Naive thymus-derived CD4-positive, alpha-beta T cell (primary cell): ENCODE data around the gene GMCL1. TPM values are rescaled to one million over a fixed set of nuclear protein-coding genes. Genes with fewer than 3 reads are reported as not detected.

Source experiments
- ATAC-seq: fragments of 150-1000 bp; cut with Tn5 transposase; 2 replicates; pipeline ENCODE4 v1.10.0; 2021; ENCODE audit warnings: mild to moderate bottlenecking, moderate library complexity
- CTCF ChIA-PET: fragments of 350-600 bp; sonication (Branson Sonifier 250); formaldehyde crosslinking; loops from one replicate; lab custom pipeline; 2021; ENCODE audit warnings: antibody characterized with exemption; lab: Charles Lee
- POLR2A ChIA-PET: fragments of 350-600 bp; sonication (Branson Sonifier 250); formaldehyde crosslinking; loops from one replicate; lab custom pipeline; 2021; ENCODE audit warnings: antibody characterized with exemption, inconsistent platforms; lab: Charles Lee
- DNase-seq, 9 donors: peaks; one replicate each; pipeline versions ENCODE4 v3.0.0 to v3.0.0-alpha.2; 2020 to 2022; ENCODE audit warnings: mixed read lengths in 1 of 9
- H3K27ac ChIP-seq: one replicate; pipeline ENCODE4 v1.7.0; 2013; ENCODE audit warnings: mild to moderate bottlenecking, low read depth, low read length, moderate library complexity
- H3K27me3 ChIP-seq, 2 donors: one replicate each; pipeline ENCODE4 v1.7.0; 2013; ENCODE audit warnings: low read length in 2 of 2, mild to moderate bottlenecking in 2 of 2, moderate library complexity in 2 of 2; ENCODE audit not compliant: control insufficient read depth in 2 of 2, insufficient read depth in 2 of 2
- H3K36me3 ChIP-seq, 3 experiments: 1 replicate in 2 of 3; 2 replicates in 1 of 3; pipeline ENCODE4 v1.7.0; 2013; ENCODE audit warnings: low read length in 3 of 3, mild to moderate bottlenecking in 3 of 3, moderate library complexity in 1 of 3; ENCODE audit not compliant: insufficient read depth in 3 of 3, control insufficient read depth in 2 of 3
- H3K4me1 ChIP-seq, 2 donors: one replicate each; pipeline ENCODE4 v1.7.0; 2013; ENCODE audit warnings: low read length in 2 of 2, mild to moderate bottlenecking in 2 of 2, moderate library complexity in 1 of 2; ENCODE audit not compliant: control insufficient read depth in 2 of 2, insufficient read depth in 2 of 2
- H3K4me3 ChIP-seq: 2 replicates; pipeline ENCODE4 v1.7.0; 2013; ENCODE audit warnings: mild to moderate bottlenecking, low read length
- H3K9me3 ChIP-seq, 3 experiments: 1 replicate in 2 of 3; 2 replicates in 1 of 3; pipeline ENCODE4 v1.7.0; 2013; ENCODE audit warnings: low read length in 3 of 3; ENCODE audit not compliant: control insufficient read depth in 2 of 3
- H3K27ac Mint-ChIP-seq, 9 donors: one replicate each; pipeline ENCODE4 v1.8.0; 2020 to 2022; ENCODE audit warnings: mixed read lengths in 9 of 9, mild to moderate bottlenecking in 8 of 9, moderate library complexity in 5 of 9, inconsistent platforms in 2 of 9
- H3K27me3 Mint-ChIP-seq, 5 donors: one replicate each; pipeline ENCODE4 v1.8.0; 2021 to 2022; ENCODE audit warnings: mixed read lengths in 5 of 5, mild to moderate bottlenecking in 1 of 5
- H3K36me3 Mint-ChIP-seq, 5 donors: one replicate each; pipeline ENCODE4 v1.8.0; 2020 to 2022; ENCODE audit warnings: mixed read lengths in 5 of 5, mild to moderate bottlenecking in 3 of 5, inconsistent platforms in 1 of 5
- H3K4me1 Mint-ChIP-seq, 7 donors: one replicate each; pipeline ENCODE4 v1.8.0; 2020 to 2022; ENCODE audit warnings: mixed read lengths in 7 of 7, mild to moderate bottlenecking in 3 of 7, inconsistent platforms in 1 of 7
- H3K4me3 Mint-ChIP-seq, 10 donors: one replicate each; pipeline ENCODE4 v1.8.0; 2020 to 2022; ENCODE audit warnings: mild to moderate bottlenecking in 10 of 10, mixed read lengths in 10 of 10, moderate library complexity in 6 of 10, inconsistent platforms in 2 of 10
- H3K9me3 Mint-ChIP-seq, 11 donors: one replicate each; pipeline ENCODE4 v1.8.0; 2020 to 2022; ENCODE audit warnings: mixed read lengths in 11 of 11, mild to moderate bottlenecking in 4 of 11, inconsistent platforms in 1 of 11, moderate library complexity in 1 of 11
- intact Hi-C, 2 donors: fragments of 100-400 bp; cut with micrococcal nuclease; formaldehyde crosslinking; loops; one replicate each; pipeline ENCODE4 v1.15.1; 2023
- polyA plus RNA-seq, 2 donors: library from polyadenylated mRNA; unstranded; fragments of 300-500 nt; fragmentation: Illumina TruSeq; gene quantifications; one replicate each; pipeline ENCODE4 v1.2.3, GENCODE V29; 2021
- total RNA-seq, 6 experiments: library from RNA in 5 of 6; stranded (reverse) in 5 of 6; gene quantifications; 1 replicate in 5 of 6; 2 replicates in 1 of 6; pipeline ENCODE4 v1.2.3 and lab custom pipeline; 2021 to 2026

GMCL1 gene
- total and polyA plus RNA-seq, 7 experiments from 2014 or later: 24.9 to 32.0 (median 27.3) TPM

DNA sequence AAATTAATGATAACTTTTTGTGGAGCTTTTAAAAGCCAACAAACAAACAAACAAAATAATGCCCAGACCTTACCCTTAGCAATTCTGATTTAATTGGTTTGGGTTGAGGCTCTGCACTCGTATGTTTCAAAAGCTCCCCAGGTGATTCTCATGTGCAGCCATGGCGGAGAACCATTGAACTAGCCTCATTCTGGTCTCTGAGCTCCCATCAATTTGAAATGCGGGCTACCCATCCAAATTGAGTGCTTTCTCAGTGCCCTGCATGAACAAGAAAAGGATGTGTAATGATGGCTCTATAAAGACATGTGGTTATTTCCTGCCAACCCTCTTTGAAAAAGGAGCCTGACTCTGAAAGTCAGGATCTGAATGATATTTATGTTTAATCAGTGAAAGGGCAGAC lies 93.7 kb downstream of the GMCL1 start:
- Histone ChIP-seq H3K4me1 (peaks cover 0 to 3% of the 10 kb centered on the region in 2 donors), H3K4me3 (no peak overlapping the region), H3K27ac (no peak overlapping the region), H3K9me3 (no peaks in the 10 kb centered on the region), H3K27me3 (no peaks in the 10 kb centered on the region), H3K36me3 (peaks cover 0 to 24% (median 0%) of the 10 kb centered on the region in 3 experiments)
- ChIA-PET POLR2A (interaction anchor here (0.6 to 1.4 kb wide), 4 partner anchors 8 to 211 kb away, joined by 4 to 7 read pairs (median 4); partner anchors contain the start of gene MXD1), CTCF (interaction anchor here (0.6 to 2.1 kb wide), 2 partner anchors 9 to 296 kb away, joined by 3 to 5 read pairs; partner anchors contain the start of gene MXD1)
- intact Hi-C loops: no loop called here
- peak overlapping the region in 4 of 9 donors; percentile 5 to 64 (median 25) for H3K27ac Mint-ChIP-seq
- DNase-seq (no peak), ATAC-seq (no peak)
- H3K27me3 Mint-ChIP-seq: no peaks in the 10 kb centered on the region
- H3K4me3 Mint-ChIP-seq: peak overlapping the region in 3 of 10 donors; percentile 12 to 17 (median 14)
- peaks cover 15 to 44% (median 37%) of the 10 kb centered on the region in 7 donors for H3K4me1 Mint-ChIP-seq
- H3K36me3 Mint-ChIP-seq: peaks cover 6 to 39% (median 30%) of the 10 kb centered on the region in 5 donors
- H3K9me3 Mint-ChIP-seq: no peaks in the 10 kb centered on the region

DNA sequence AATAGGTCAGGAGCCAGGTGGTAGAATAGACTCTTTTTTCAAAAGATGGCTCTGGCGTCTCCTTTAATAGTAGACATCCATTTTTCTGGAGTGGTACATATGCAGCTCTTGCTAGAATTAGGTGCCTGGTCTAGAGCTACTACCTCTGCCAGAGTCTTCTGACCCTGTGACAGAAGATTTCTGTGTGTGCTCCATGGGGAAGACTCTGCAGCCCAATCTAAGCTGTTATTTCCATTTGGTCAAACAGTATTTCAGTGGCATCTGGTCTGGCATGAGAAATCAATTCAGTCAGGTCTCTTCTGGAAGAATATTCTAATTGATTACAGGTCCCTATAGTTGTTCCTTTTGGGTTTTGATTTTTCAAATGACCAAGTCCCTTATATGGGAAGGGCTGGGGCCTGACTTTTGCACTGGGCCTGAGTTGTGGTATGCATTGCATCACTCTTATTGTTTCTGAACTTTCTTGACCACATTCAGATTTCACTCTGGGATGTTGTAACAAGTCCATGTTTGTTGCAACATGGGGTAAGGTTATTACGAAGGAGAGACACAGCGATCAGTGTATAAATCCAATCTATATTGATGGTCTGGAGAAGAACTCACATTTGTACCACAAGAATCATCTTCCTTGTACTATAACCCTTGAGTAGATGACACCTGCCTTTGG lies 97.5 kb downstream of the GMCL1 start:
- ChIA-PET POLR2A (no interaction called here), CTCF (interaction anchor here (0.6 to 0.9 kb wide), 2 partner anchors 18 to 377 kb away, joined by 4 read pairs; no protein-coding TSS in a partner anchor)
- ATAC-seq (peak; percentile 68), DNase-seq (no peak)
- no peaks in the 10 kb centered on the region for H3K9me3 Mint-ChIP-seq
- H3K4me3 ChIP-seq: no peak overlapping the region
- H3K27me3 Mint-ChIP-seq: no peaks in the 10 kb centered on the region
- H3K4me1 ChIP-seq: peaks cover 0 to 8% of the 10 kb centered on the region in 2 donors
- intact Hi-C loops: no loop called here
- peaks cover 23 to 66% (median 51%) of the 10 kb centered on the region in 7 donors for H3K4me1 Mint-ChIP-seq
- H3K4me3 Mint-ChIP-seq: no peak overlapping the region
- H3K27me3 ChIP-seq: no peaks in the 10 kb centered on the region
- H3K27ac Mint-ChIP-seq: no peak overlapping the region
- H3K9me3 ChIP-seq: no peaks in the 10 kb centered on the region
- H3K27ac ChIP-seq: no peak overlapping the region
- peaks cover 0 to 44% (median 20%) of the 10 kb centered on the region in 5 donors for H3K36me3 Mint-ChIP-seq
- H3K36me3 ChIP-seq: peaks cover 0 to 7% (median 0%) of the 10 kb centered on the region in 3 experiments

Other genes with a start within 250 kb of the GMCL1 start
- 100 to 1,000 TPM; 114 to 253 (median 218) TPM for gene AAK1, start 185.9 kb upstream of the GMCL1 start, total RNA-seq
- 10 to 100 TPM; 71.5 to 84.6 TPM for gene AAK1, start 185.9 kb upstream of the GMCL1 start, polyA plus RNA-seq
- gene ANXA4, start 87.5 kb upstream of the GMCL1 start, total RNA-seq: 10 to 100 TPM in 4 of 5 experiments, 1 to 10 TPM in 1; 8.0 to 75.6 (median 15.9) TPM
- gene ANXA4, start 87.5 kb upstream of the GMCL1 start, polyA plus RNA-seq: 1 to 10 TPM; 3.1 to 4.9 TPM
- 10 to 100 TPM; 32.5 to 56.0 (median 51.5) TPM for gene SNRNP27, start 64.3 kb downstream of the GMCL1 start, total RNA-seq
- 10 to 100 TPM; 56.2 to 58.4 TPM for gene SNRNP27, start 64.3 kb downstream of the GMCL1 start, polyA plus RNA-seq
- gene MXD1, start 85.4 kb downstream of the GMCL1 start, total RNA-seq: 100 to 1,000 TPM in 1 of 5 experiments, 10 to 100 TPM in 4; 15.1 to 112 (median 22.9) TPM
- 10 to 100 TPM in 1 of 2 donors, 1 to 10 TPM in 1; 7.0 to 10.6 TPM for gene MXD1, start 85.4 kb downstream of the GMCL1 start, polyA plus RNA-seq
- gene ASPRV1, start 132.0 kb downstream of the GMCL1 start, total RNA-seq: 1 to 10 TPM; 1.7 to 2.9 (median 2.3) TPM
- gene ASPRV1, start 132.0 kb downstream of the GMCL1 start, polyA plus RNA-seq: 1 to 10 TPM in 1 of 2 donors, under 1 TPM in 1; 0.91 to 1.2 TPM